ENCODE results near the gene FAM228A. TPM values are rescaled to one million over a fixed set of nuclear protein-coding genes. Genes with fewer than 3 reads are reported as not detected.
A peak's percentile ranks its signal among the peaks of the same experiment; 100 is the strongest.
"Not testable (repeated sequence)": the region's sequence is repeated elsewhere in the genome, so short reads cannot be mapped to it uniquely, and the experiment has no call there.

FAM228A gene
- total RNA-seq, 1 donor from 2014 or later: not detected

GRCh38 chr2:24175631-24176187, 856 bp downstream of the FAM228A start:
- peaks cover 14% of the 10 kb centered on the region for H3K27me3 Mint-ChIP-seq
- H3K4me3 Mint-ChIP-seq: no peak overlapping the region
- intact Hi-C loops (cut with micrococcal nuclease): no loop called here
- no peaks in the 10 kb centered on the region for H3K4me1 Mint-ChIP-seq
- H3K27ac Mint-ChIP-seq: no peak overlapping the region
- no peak for DNase-seq
- H3K9me3 Mint-ChIP-seq: no peaks in the 10 kb centered on the region
- no peaks in the 10 kb centered on the region for H3K36me3 Mint-ChIP-seq (ENCODE audit: low read depth)

GRCh38 chr2:24176326-24176725, 1.5 kb downstream of the FAM228A start:
- Mint-ChIP-seq H3K4me1 (no peaks in the 10 kb centered on the region), H3K36me3 (ENCODE audit: low read depth) (no peaks in the 10 kb centered on the region)
- intact Hi-C loops (cut with micrococcal nuclease): no loop called here

GRCh38 chr2:24179683-24180082, 4.8 kb downstream of the FAM228A start:
- no peaks in the 10 kb centered on the region for H3K4me1 Mint-ChIP-seq
- H3K27ac Mint-ChIP-seq: no peak overlapping the region
- no peak for DNase-seq
- no peak overlapping the region for H3K4me3 Mint-ChIP-seq
- peaks cover 5% of the 10 kb centered on the region for H3K27me3 Mint-ChIP-seq
- no peaks in the 10 kb centered on the region for H3K9me3 Mint-ChIP-seq
- intact Hi-C loops (cut with micrococcal nuclease): no loop called here
- no peaks in the 10 kb centered on the region for H3K36me3 Mint-ChIP-seq (ENCODE audit: low read depth)

More at GRCh38 chr2:24176326-24176725, 1.5 kb downstream of the FAM228A start:
- Mint-ChIP-seq H3K27me3 (peaks cover 14% of the 10 kb centered on the region), H3K27ac (no peak overlapping the region), H3K9me3 (no peaks in the 10 kb centered on the region), H3K4me3 (no peak overlapping the region)
- DNase-seq: peak; percentile 34

GRCh38 chr2:24181849-24182248, 7.0 kb downstream of the FAM228A start:
- H3K4me3 Mint-ChIP-seq: no peak overlapping the region
- no peaks in the 10 kb centered on the region for H3K4me1 Mint-ChIP-seq
- DNase-seq: no peak
- intact Hi-C loops (cut with micrococcal nuclease): no loop called here
- H3K27ac Mint-ChIP-seq: no peak overlapping the region
- no peaks in the 10 kb centered on the region for H3K9me3 Mint-ChIP-seq
- no peaks in the 10 kb centered on the region for H3K36me3 Mint-ChIP-seq (ENCODE audit: low read depth)
- H3K27me3 Mint-ChIP-seq: peaks cover 2% of the 10 kb centered on the region

- H3K36me3 Mint-ChIP-seq (ENCODE audit: low read depth): no peaks in the 10 kb centered on the region
- peaks cover 4% of the 10 kb centered on the region for H3K27me3 Mint-ChIP-seq
- DNase-seq: no peak
- no peak overlapping the region for H3K27ac Mint-ChIP-seq
- H3K9me3 Mint-ChIP-seq: no peaks in the 10 kb centered on the region
- H3K4me1 Mint-ChIP-seq: no peaks in the 10 kb centered on the region
- no peak overlapping the region for H3K4me3 Mint-ChIP-seq
- intact Hi-C loops (cut with micrococcal nuclease): no loop called here
Measured at GRCh38 chr2:24182507-24182906, 7.7 kb downstream of the FAM228A start.

GRCh38 chr2:24183366-24184069, 8.7 kb downstream of the FAM228A start:
- intact Hi-C loops (cut with micrococcal nuclease): no loop called here

GRCh38 chr2:24189551-24189950, 14.7 kb downstream of the FAM228A start:
- intact Hi-C loops (cut with micrococcal nuclease): no loop called here
- no peaks in the 10 kb centered on the region for H3K4me1 Mint-ChIP-seq

More at GRCh38 chr2:24183366-24184069, 8.7 kb downstream of the FAM228A start:
- no peaks in the 10 kb centered on the region for H3K9me3 Mint-ChIP-seq
- H3K27ac Mint-ChIP-seq: no peak overlapping the region
- peaks cover 4% of the 10 kb centered on the region for H3K27me3 Mint-ChIP-seq
- no peaks in the 10 kb centered on the region for H3K36me3 Mint-ChIP-seq (ENCODE audit: low read depth)
- H3K4me3 Mint-ChIP-seq: no peak overlapping the region
- no peak for DNase-seq
- no peaks in the 10 kb centered on the region for H3K4me1 Mint-ChIP-seq

GRCh38 chr2:24190503-24190902, 15.7 kb downstream of the FAM228A start:
- H3K27me3 Mint-ChIP-seq: peaks cover 8% of the 10 kb centered on the region
- no peaks in the 10 kb centered on the region for H3K36me3 Mint-ChIP-seq (ENCODE audit: low read depth)
- no peak overlapping the region for H3K4me3 Mint-ChIP-seq

More at GRCh38 chr2:24189551-24189950, 14.7 kb downstream of the FAM228A start:
- Mint-ChIP-seq H3K9me3 (no peaks in the 10 kb centered on the region), H3K36me3 (ENCODE audit: low read depth) (no peaks in the 10 kb centered on the region), H3K4me3 (no peak overlapping the region), H3K27me3 (peaks cover 6% of the 10 kb centered on the region), H3K27ac (no peak overlapping the region)
- DNase-seq: no peak

GRCh38 chr2:24191156-24191555, 16.3 kb downstream of the FAM228A start:
- peaks cover 8% of the 10 kb centered on the region for H3K27me3 Mint-ChIP-seq
- no peaks in the 10 kb centered on the region for H3K4me1 Mint-ChIP-seq
- H3K36me3 Mint-ChIP-seq (ENCODE audit: low read depth): no peaks in the 10 kb centered on the region

More at GRCh38 chr2:24190503-24190902, 15.7 kb downstream of the FAM228A start:
- no peak overlapping the region for H3K27ac Mint-ChIP-seq
- H3K9me3 Mint-ChIP-seq: no peaks in the 10 kb centered on the region
- no peaks in the 10 kb centered on the region for H3K4me1 Mint-ChIP-seq
- no peak for DNase-seq
- intact Hi-C loops (cut with micrococcal nuclease): no loop called here

GRCh38 chr2:24191848-24192247, 17.0 kb downstream of the FAM228A start:
- Mint-ChIP-seq H3K4me1 (no peaks in the 10 kb centered on the region), H3K4me3 (no peak overlapping the region), H3K36me3 (ENCODE audit: low read depth) (no peaks in the 10 kb centered on the region), H3K27me3 (peaks cover 11% of the 10 kb centered on the region), H3K9me3 (peaks cover 4% of the 10 kb centered on the region), H3K27ac (no peak overlapping the region)
- no peak for DNase-seq
- intact Hi-C loops (cut with micrococcal nuclease): no loop called here

More at GRCh38 chr2:24191156-24191555, 16.3 kb downstream of the FAM228A start:
- DNase-seq: no peak
- Mint-ChIP-seq H3K9me3 (no peaks in the 10 kb centered on the region), H3K4me3 (no peak overlapping the region), H3K27ac (no peak overlapping the region)
- intact Hi-C loops (cut with micrococcal nuclease): no loop called here

GRCh38 chr2:24197213-24197612, 22.4 kb downstream of the FAM228A start:
- DNase-seq; H3K4me3 Mint-ChIP-seq; H3K36me3 Mint-ChIP-seq (ENCODE audit: low read depth); H3K27me3 Mint-ChIP-seq; H3K4me1 Mint-ChIP-seq; H3K27ac Mint-ChIP-seq; H3K9me3 Mint-ChIP-seq; intact Hi-C loops (cut with micrococcal nuclease): not testable (repeated sequence)

GRCh38 chr2:24199968-24200590, 25.2 kb downstream of the FAM228A start:
- intact Hi-C loops (cut with micrococcal nuclease): no loop called here
- DNase-seq: no peak
- no peak overlapping the region for H3K27ac Mint-ChIP-seq
- no peaks in the 10 kb centered on the region for H3K4me1 Mint-ChIP-seq
- peaks cover 4% of the 10 kb centered on the region for H3K27me3 Mint-ChIP-seq
- H3K4me3 Mint-ChIP-seq: no peak overlapping the region
- peaks cover 5% of the 10 kb centered on the region for H3K9me3 Mint-ChIP-seq
- H3K36me3 Mint-ChIP-seq (ENCODE audit: low read depth): peaks cover 9% of the 10 kb centered on the region

- Mint-ChIP-seq H3K9me3 (peaks cover 5% of the 10 kb centered on the region), H3K36me3 (ENCODE audit: low read depth) (peaks cover 12% of the 10 kb centered on the region), H3K27ac (no peak overlapping the region), H3K27me3 (peaks cover 3% of the 10 kb centered on the region), H3K4me3 (no peak overlapping the region), H3K4me1 (no peaks in the 10 kb centered on the region)
- intact Hi-C loops (cut with micrococcal nuclease): no loop called here
- DNase-seq: no peak
Measured at GRCh38 chr2:24200799-24201198, 25.9 kb downstream of the FAM228A start.

- Mint-ChIP-seq H3K9me3 (no peaks in the 10 kb centered on the region), H3K27me3 (no peaks in the 10 kb centered on the region), H3K4me1 (no peaks in the 10 kb centered on the region), H3K4me3 (no peak overlapping the region), H3K36me3 (ENCODE audit: low read depth) (peaks cover 17% of the 10 kb centered on the region), H3K27ac (no peak overlapping the region)
- DNase-seq: no peak
- intact Hi-C loops (cut with micrococcal nuclease): no loop called here
Measured at GRCh38 chr2:24203029-24203786, 28.4 kb downstream of the FAM228A start.
